Gastroesophageal sphincter (tissue), 4 donors: ENCODE data around the gene GRM7. TPM values are rescaled to one million over a fixed set of nuclear protein-coding genes. Genes with fewer than 3 reads are reported as not detected.

Source experiments
- ATAC-seq: fragments of 150-250 bp; one replicate; pipeline ENCODE4 v1.9.1; 2016; ENCODE audit warnings: mild to moderate bottlenecking, moderate library complexity
- H3K27ac ChIP-seq, 4 donors: fragments of 200-600 bp; sonication (generic) in 3 of 4; 1 replicate in 3 of 4; 2 replicates in 1 of 4; pipeline ENCODE4 v1.5.1; 2016 to 2019
- H3K27me3 ChIP-seq: fragments of 200-600 bp; sonication (generic); one replicate; pipeline ENCODE4 v1.5.1; 2019
- H3K36me3 ChIP-seq, 2 donors: fragments of 200-600 bp; sonication (generic); one replicate each; pipeline ENCODE4 v1.5.1; 2019; ENCODE audit warnings: control low read depth in 1 of 2
- H3K4me1 ChIP-seq, 3 donors: fragments of 200-600 bp; sonication (generic); 1 replicate in 2 of 3; 2 replicates in 1 of 3; pipeline ENCODE4 v1.5.1; 2016 to 2019; ENCODE audit warnings: control low read depth in 2 of 3
- H3K4me3 ChIP-seq, 2 donors: fragments of 200-600 bp; sonication (generic); one replicate each; pipeline ENCODE4 v1.5.1; 2019; ENCODE audit warnings: mild to moderate bottlenecking in 1 of 2, moderate library complexity in 1 of 2
- H3K9me3 ChIP-seq, 3 donors: fragments of 200-600 bp; sonication (generic); one replicate each; pipeline ENCODE4 v1.5.1; 2017 to 2019; ENCODE audit warnings: control low read depth in 2 of 3
- CTCF ChIP-seq, 4 experiments: fragments of 200-600 bp in 2 of 4; fragments of 450-650 bp in 2 of 4; sonication (generic) in 1 of 4; IDR thresholded peaks; one replicate each; pipeline ENCODE4 v1.5.1; 2017 to 2019; ENCODE audit warnings: antibody characterized with exemption in 4 of 4, mild to moderate bottlenecking in 2 of 4, moderate library complexity in 2 of 4
- EP300 ChIP-seq: sonication (generic); formaldehyde crosslinking; IDR thresholded peaks from one replicate; pipeline ENCODE4 v1.6.1; 2017; ENCODE audit warnings: antibody characterized with exemption, mild to moderate bottlenecking
- POLR2A ChIP-seq, 2 donors: fragments of 450-650 bp; IDR thresholded peaks; one replicate each; pipeline ENCODE4 v1.6.1; 2017; ENCODE audit warnings: antibody characterized with exemption in 2 of 2, mild to moderate bottlenecking in 2 of 2, moderate library complexity in 1 of 2
- POLR2AphosphoS5 ChIP-seq: sonication (generic); formaldehyde crosslinking; IDR thresholded peaks from one replicate; pipeline ENCODE4 v1.6.1; 2017; ENCODE audit warnings: antibody characterized with exemption
- WGBS, 2 donors: methylation state at CpG; one replicate each; pipeline ENCODE4 v1.1.5; 2018; ENCODE audit warnings: low coverage in 1 of 2; 5-methylcytosine and 5-hydroxymethylcytosine counted together
- total RNA-seq, 4 donors: library from RNA; depleted of rRNA; stranded (reverse); fragments of >200 nt; gene quantifications; one replicate each; pipeline ENCODE4 v1.1.0, GENCODE V29; 2016

Gene GRM7
- total RNA-seq, 4 donors from 2014 or later = 0.40 to 7.6 TPM; not detected in 2

- Histone ChIP-seq H3K9me3 (no peaks in the 10 kb centered on the region), H3K36me3 (no peaks in the 10 kb centered on the region), H3K27ac (no peak overlapping the region), H3K27me3 (no peaks in the 10 kb centered on the region), H3K4me3 (no peak overlapping the region), H3K4me1 (peaks cover 0 to 12% (median 0%) of the 10 kb centered on the region in 3 donors)
- WGBS, 2 donors = 84 to 92% methylated on average over 4 to 5 of the region's 5 CpGs
- no peak for TF ChIP-seq POLR2AphosphoS5
- no peak for TF ChIP-seq CTCF (IDR thresholded peaks at IDR 0.05)
- no peak for TF ChIP-seq EP300
- no peak for TF ChIP-seq POLR2A (IDR thresholded peaks at IDR 0.05)
- ATAC-seq = no peak
Observed at GRCh38 chr3:7203969-7204847, 343.3 kb downstream of the GRM7 start.

GRCh38 chr3:7204848-7205156, 343.9 kb downstream of the GRM7 start:
- ATAC-seq = no peak
- Histone ChIP-seq H3K4me3 (no peak overlapping the region), H3K27ac (no peak overlapping the region), H3K27me3 (no peaks in the 10 kb centered on the region), H3K9me3 (no peaks in the 10 kb centered on the region), H3K36me3 (no peaks in the 10 kb centered on the region), H3K4me1 (peaks cover 0 to 12% (median 0%) of the 10 kb centered on the region in 3 donors)
- WGBS, 2 donors = 56 to 79% methylated on average over 2 of the region's 2 CpGs
- TF ChIP-seq POLR2A (IDR thresholded peaks at IDR 0.05) (no peak), CTCF (IDR thresholded peaks at IDR 0.05) (no peak), EP300 (no peak), POLR2AphosphoS5 (no peak)

GRCh38 chr3:7205535-7205934, 344.6 kb downstream of the GRM7 start:
- peak overlapping the region in 1 of 2 donors; percentile 18 for H3K4me3 ChIP-seq
- no peak for ATAC-seq
- WGBS, 2 donors = 60 to 76% methylated on average over 4 of the region's 4 CpGs

GRCh38 chr3:7205962-7206361, 345.0 kb downstream of the GRM7 start:
- Histone ChIP-seq H3K27ac (no peak overlapping the region), H3K27me3 (no peaks in the 10 kb centered on the region), H3K36me3 (no peaks in the 10 kb centered on the region), H3K4me1 (peaks cover 0 to 12% (median 0%) of the 10 kb centered on the region in 3 donors), H3K4me3 (peak overlapping the region in 1 of 2 donors; percentile 18), H3K9me3 (no peaks in the 10 kb centered on the region)
- no peak for TF ChIP-seq POLR2A (IDR thresholded peaks at IDR 0.05)
- TF ChIP-seq POLR2AphosphoS5 = no peak
- TF ChIP-seq CTCF (IDR thresholded peaks at IDR 0.05) = no peak
- no peak for TF ChIP-seq EP300
- no peak for ATAC-seq
- WGBS, 2 donors = 46 to 65% methylated on average over 4 of the region's 4 CpGs

More at GRCh38 chr3:7205535-7205934, 344.6 kb downstream of the GRM7 start:
- H3K36me3 ChIP-seq = no peaks in the 10 kb centered on the region
- H3K27ac ChIP-seq = no peak overlapping the region
- no peaks in the 10 kb centered on the region for H3K9me3 ChIP-seq
- H3K27me3 ChIP-seq = no peaks in the 10 kb centered on the region
- H3K4me1 ChIP-seq = peaks cover 0 to 12% (median 0%) of the 10 kb centered on the region in 3 donors
- TF ChIP-seq POLR2A (IDR thresholded peaks at IDR 0.05) (no peak), POLR2AphosphoS5 (no peak), EP300 (no peak), CTCF (IDR thresholded peaks at IDR 0.05) (no peak)

- Histone ChIP-seq H3K4me1 (peaks cover 0 to 17% (median 0%) of the 10 kb centered on the region in 3 donors), H3K4me3 (no peak overlapping the region), H3K27me3 (no peaks in the 10 kb centered on the region), H3K36me3 (no peaks in the 10 kb centered on the region), H3K9me3 (no peaks in the 10 kb centered on the region), H3K27ac (no peak overlapping the region)
- no peak for ATAC-seq
- 69 to 89% methylated on average over 3 to 5 of the region's 5 CpGs for WGBS, 2 donors
- TF ChIP-seq CTCF (IDR thresholded peaks at IDR 0.05) (no peak), POLR2A (IDR thresholded peaks at IDR 0.05) (no peak), EP300 (no peak), POLR2AphosphoS5 (no peak)
Observed at GRCh38 chr3:7207125-7207524, 346.2 kb downstream of the GRM7 start.
